Astrocyte (in vitro differentiated cells and primary cell): ENCODE measurements around the gene DCDC1.

Experiments
- EZH2 ChIP-seq: IDR thresholded peaks from 2 replicates; pipeline ENCODE4 v1.6.1; 2012; ENCODE audit warnings: mild to moderate bottlenecking, low read length, inconsistent platforms; ENCODE audit not compliant: insufficient read depth
- TF ChIP-seq, protein P1 (sequence below): IDR thresholded peaks from 2 replicates; pipeline ENCODE4 v1.5.1; 2011; ENCODE audit warnings: low read depth, mild to moderate bottlenecking, inconsistent platforms, low read length, moderate library complexity; ENCODE audit not compliant: insufficient read depth

DNA sequence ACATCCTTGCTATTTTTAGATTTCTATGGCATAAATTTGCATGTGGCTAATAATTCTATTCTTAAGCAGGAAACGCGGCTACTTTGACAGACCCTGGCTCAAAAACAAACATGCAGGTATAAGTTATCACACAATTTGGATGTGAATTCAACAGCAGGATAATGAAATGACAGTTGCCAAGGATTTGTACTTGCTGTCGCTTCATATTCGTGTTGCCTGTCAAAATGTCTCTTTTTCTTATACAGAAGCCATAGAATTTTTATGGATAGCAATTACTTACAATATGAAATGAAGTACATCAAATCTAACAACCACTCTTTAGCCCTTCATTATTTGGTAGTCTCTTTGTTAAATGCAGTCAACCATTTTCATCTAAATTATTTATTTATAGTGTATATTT lies 46.4 kb downstream of the DCDC1 start:
- no peak for TF ChIP-seq EZH2
- TF ChIP-seq, protein P1, sequence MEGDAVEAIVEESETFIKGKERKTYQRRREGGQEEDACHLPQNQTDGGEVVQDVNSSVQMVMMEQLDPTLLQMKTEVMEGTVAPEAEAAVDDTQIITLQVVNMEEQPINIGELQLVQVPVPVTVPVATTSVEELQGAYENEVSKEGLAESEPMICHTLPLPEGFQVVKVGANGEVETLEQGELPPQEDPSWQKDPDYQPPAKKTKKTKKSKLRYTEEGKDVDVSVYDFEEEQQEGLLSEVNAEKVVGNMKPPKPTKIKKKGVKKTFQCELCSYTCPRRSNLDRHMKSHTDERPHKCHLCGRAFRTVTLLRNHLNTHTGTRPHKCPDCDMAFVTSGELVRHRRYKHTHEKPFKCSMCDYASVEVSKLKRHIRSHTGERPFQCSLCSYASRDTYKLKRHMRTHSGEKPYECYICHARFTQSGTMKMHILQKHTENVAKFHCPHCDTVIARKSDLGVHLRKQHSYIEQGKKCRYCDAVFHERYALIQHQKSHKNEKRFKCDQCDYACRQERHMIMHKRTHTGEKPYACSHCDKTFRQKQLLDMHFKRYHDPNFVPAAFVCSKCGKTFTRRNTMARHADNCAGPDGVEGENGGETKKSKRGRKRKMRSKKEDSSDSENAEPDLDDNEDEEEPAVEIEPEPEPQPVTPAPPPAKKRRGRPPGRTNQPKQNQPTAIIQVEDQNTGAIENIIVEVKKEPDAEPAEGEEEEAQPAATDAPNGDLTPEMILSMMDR: no peak
